Activated CD8-positive, alpha-beta T cell treated with anti-CD3 and anti-CD28 coated beads for 36 hours (primary cell): ENCODE data around the gene TGOLN2. TPM values are rescaled to one million over a fixed set of nuclear protein-coding genes. Genes with fewer than 3 reads are reported as not detected.

Experiments
- ATAC-seq: fragments of 200-7000 bp; cut with Tn5 transposase; one replicate; pipeline ENCODE4 v1.10.0; 2021; ENCODE audit warnings: mild to moderate bottlenecking, moderate library complexity
- CTCF ChIA-PET: fragments of 350-600 bp; sonication (Branson Sonifier 250); formaldehyde crosslinking; loops from one replicate; lab custom pipeline; 2021; ENCODE audit warnings: antibody characterized with exemption; lab: Charles Lee
- POLR2A ChIA-PET: fragments of 350-600 bp; sonication (Branson Sonifier 250); formaldehyde crosslinking; loops from one replicate; lab custom pipeline; 2021; ENCODE audit warnings: antibody characterized with exemption; lab: Charles Lee
- DNase-seq: peaks from one replicate; pipeline ENCODE4 v3.0.0-alpha.2; 2020
- H3K27ac Mint-ChIP-seq: one replicate; pipeline ENCODE4 v1.8.0; 2021; ENCODE audit warnings: mild to moderate bottlenecking, mixed read lengths
- H3K27me3 Mint-ChIP-seq: one replicate; pipeline ENCODE4 v1.8.0; 2021; ENCODE audit warnings: mixed read lengths
- H3K36me3 Mint-ChIP-seq: one replicate; pipeline ENCODE4 v1.8.0; 2021; ENCODE audit warnings: low read depth, mixed read lengths
- H3K4me1 Mint-ChIP-seq: one replicate; pipeline ENCODE4 v1.8.0; 2021; ENCODE audit warnings: low read depth, mixed read lengths
- H3K4me3 Mint-ChIP-seq: one replicate; pipeline ENCODE4 v1.8.0; 2021; ENCODE audit warnings: mild to moderate bottlenecking, moderate library complexity, mixed read lengths
- H3K9me3 Mint-ChIP-seq: one replicate; pipeline ENCODE4 v1.8.0; 2021; ENCODE audit warnings: mixed read lengths
- CTCF ChIP-seq: fragments of 200-600 bp; IDR thresholded peaks from one replicate; pipeline ENCODE4 v1.8.0; 2022; ENCODE audit warnings: antibody characterized with exemption, mild to moderate bottlenecking
- intact Hi-C: fragments of 100-400 bp; cut with micrococcal nuclease; formaldehyde crosslinking; loops from one replicate; pipeline ENCODE4 v1.10.0; 2022
- total RNA-seq, 2 experiments: library from RNA; stranded (reverse); gene quantifications; one replicate each; pipeline ENCODE4 v1.2.3, GENCODE V29; 2021

TGOLN2 gene
- total RNA-seq, 2 experiments from 2014 or later = 62.8 to 64.0 TPM

GRCh38 chr2:85278361-85278760 lies 49.4 kb downstream of the TGOLN2 start:
- ChIA-PET CTCF (interaction anchor here (1.2 kb wide), 1 partner anchor 20 kb away, joined by 3 read pairs; no protein-coding TSS in a partner anchor), POLR2A (no interaction called here)
- Mint-ChIP-seq H3K9me3 (no peaks in the 10 kb centered on the region), H3K27me3 (no peaks in the 10 kb centered on the region), H3K4me1 (no peaks in the 10 kb centered on the region), H3K27ac (no peak overlapping the region), H3K36me3 (no peaks in the 10 kb centered on the region), H3K4me3 (no peak overlapping the region)
- intact Hi-C loops = no loop called here
- no peak for ATAC-seq
- no peak for DNase-seq
- TF ChIP-seq CTCF = no peak

DNA sequence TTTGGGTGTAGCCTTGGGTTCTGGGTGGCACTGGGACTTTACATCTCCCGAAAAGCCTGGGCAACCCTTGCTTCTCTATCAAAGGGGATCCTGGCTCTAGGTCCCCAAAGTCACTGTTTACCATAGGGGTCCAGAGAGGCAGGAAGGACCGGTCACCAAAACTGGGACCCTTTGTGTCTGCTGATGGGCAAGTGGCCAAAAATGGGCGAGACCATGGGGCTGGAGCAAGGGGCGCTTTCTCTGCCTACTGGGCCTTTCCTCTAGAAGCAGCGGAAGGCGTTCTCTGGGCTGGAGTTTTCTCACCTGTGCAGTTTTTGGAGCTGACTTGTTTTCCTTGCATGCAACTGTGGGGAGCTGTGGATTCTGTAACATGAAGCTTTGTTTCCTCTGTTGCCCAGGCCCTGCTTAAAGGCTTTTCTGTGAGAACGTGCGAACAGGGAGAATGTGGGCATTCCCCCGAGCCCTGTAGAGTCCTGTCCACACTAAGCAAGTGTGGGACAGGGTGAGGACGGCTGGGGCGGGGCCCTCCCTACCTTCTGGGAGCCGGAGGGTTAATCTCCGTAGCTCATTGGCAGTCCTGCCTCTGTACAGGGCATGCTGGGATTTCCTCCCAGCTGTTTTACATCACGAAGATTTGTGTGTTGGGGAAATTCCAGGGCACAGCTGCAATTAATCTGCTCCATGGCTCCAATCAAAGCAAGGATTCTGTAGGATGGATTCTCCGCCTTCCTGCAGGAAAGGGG lies 50.2 kb downstream of the TGOLN2 start:
- ATAC-seq (no peak), DNase-seq (no peak)
- ChIA-PET POLR2A (no interaction called here), CTCF (interaction anchor here (0.8 to 1.8 kb wide), 3 partner anchors 11 to 23 kb away, joined by 4 to 7 read pairs (median 4); no protein-coding TSS in a partner anchor)
- Mint-ChIP-seq H3K36me3 (no peaks in the 10 kb centered on the region), H3K27me3 (no peaks in the 10 kb centered on the region), H3K4me1 (no peaks in the 10 kb centered on the region), H3K9me3 (no peaks in the 10 kb centered on the region), H3K4me3 (no peak overlapping the region), H3K27ac (no peak overlapping the region)
- no peak for TF ChIP-seq CTCF
- intact Hi-C loops = no loop called here

GRCh38 chr2:85276571-85277118 lies 51.1 kb downstream of the TGOLN2 start:
- Mint-ChIP-seq H3K27me3 (no peaks in the 10 kb centered on the region), H3K4me1 (no peaks in the 10 kb centered on the region), H3K9me3 (no peaks in the 10 kb centered on the region), H3K27ac (no peak overlapping the region), H3K4me3 (no peak overlapping the region), H3K36me3 (no peaks in the 10 kb centered on the region)
- CTCF ChIA-PET = interaction anchor here (1.8 to 9.2 kb wide), 2 partner anchors 9 to 24 kb away, joined by 7 to 64 read pairs; no protein-coding TSS in a partner anchor
- POLR2A ChIA-PET = no interaction called here
- ATAC-seq (no peak), DNase-seq (no peak)
- no peak for TF ChIP-seq CTCF
- intact Hi-C loops = no loop called here

- CTCF ChIA-PET = interaction anchor here (1.8 to 9.2 kb wide), 2 partner anchors 10 to 24 kb away, joined by 7 to 64 read pairs; no protein-coding TSS in a partner anchor
- intact Hi-C loops = no loop called here
- Mint-ChIP-seq H3K4me1 (no peaks in the 10 kb centered on the region), H3K27ac (no peak overlapping the region), H3K4me3 (no peak overlapping the region), H3K27me3 (no peaks in the 10 kb centered on the region), H3K36me3 (no peaks in the 10 kb centered on the region), H3K9me3 (no peaks in the 10 kb centered on the region)
- POLR2A ChIA-PET = no interaction called here
- ATAC-seq (no peak), DNase-seq (no peak)
- no peak for TF ChIP-seq CTCF
Measured at GRCh38 chr2:85275984-85276540, 51.7 kb downstream of the TGOLN2 start.
